ENCODE results near the gene BCAS3.

- TF ChIP-seq CTCF (conservative IDR thresholded peaks at IDR 0.05; ENCODE audit: low read length) (no peak), EZH2phosphoT487 (IDR thresholded peaks at IDR 0.05; ENCODE audit: borderline replicate concordance, low read depth, low read length) (no peak)
Observed at GRCh38 chr17:60969500-60970037, 291.9 kb downstream of the BCAS3 start.
